Measurements from ENCODE around the gene C10orf120. TPM values are rescaled to one million over a fixed set of nuclear protein-coding genes. Genes with fewer than 3 reads are reported as not detected.

The C10orf120 gene
- total RNA-seq (2022) (not detected in 2 replicates), Bru-seq, nascent RNA (not detected), BruChase-seq, experiment 1, labeled RNA remaining after a 6-hour chase (not detected), BruChase-seq, experiment 2, labeled RNA remaining after a 2-hour chase (not detected)
- long read RNA-seq: 0 reads

- Mint-ChIP-seq H3K36me3 (ENCODE audit: insufficient read depth, unreplicated experiment) (no peaks in the 10 kb centered on the region), H3K27ac (ENCODE audit: unreplicated experiment) (no peak within 1 kb of the TSS), H3K4me3 (ENCODE audit: low read depth, unreplicated experiment) (no peak within 1 kb of the TSS), H3K9me3 (ENCODE audit: low read depth, unreplicated experiment) (no peaks in the 10 kb centered on the region), H3K4me1 (ENCODE audit: low read depth, unreplicated experiment) (no peaks in the 10 kb centered on the region), H3K27me3 (ENCODE audit: unreplicated experiment) (peaks cover 13% of the 10 kb centered on the region)
- TF ChIP-seq CTCF (IDR thresholded peaks at IDR 0.05; ENCODE audit: unreplicated experiment): no peak
- intact Hi-C loops (cut with micrococcal nuclease; ENCODE audit: unreplicated experiment): loop anchor here (5.0 to 10.0 kb wide), 2 partner anchors 258 to 425 kb away; partner anchors contain the start of gene BTBD16
- CTCF ChIA-PET: no interaction called here
- BruUV-seq (replicated peaks): no TSS peak
- no peak for DNase-seq
Measured at GRCh38 chr10:122699796-122700455, at the start of gene C10orf120. C10orf120 (minus strand) TSS chr10:122699846; CDS start chr10:122699790, 56 bp downstream.

- CTCF ChIA-PET: no interaction called here
- Mint-ChIP-seq H3K4me3 (ENCODE audit: low read depth, unreplicated experiment) (no peak overlapping the region), H3K27ac (ENCODE audit: unreplicated experiment) (no peak overlapping the region), H3K9me3 (ENCODE audit: low read depth, unreplicated experiment) (no peaks in the 10 kb centered on the region), H3K36me3 (ENCODE audit: insufficient read depth, unreplicated experiment) (no peaks in the 10 kb centered on the region), H3K4me1 (ENCODE audit: low read depth, unreplicated experiment) (no peaks in the 10 kb centered on the region), H3K27me3 (ENCODE audit: unreplicated experiment) (peaks cover 41% of the 10 kb centered on the region)
- BruUV-seq (replicated peaks): no TSS peak
- no peak for DNase-seq
- intact Hi-C loops (cut with micrococcal nuclease; ENCODE audit: unreplicated experiment): no loop called here
- TF ChIP-seq CTCF (IDR thresholded peaks at IDR 0.05; ENCODE audit: unreplicated experiment): no peak
Measured at GRCh38 chr10:122748496-122748895, 48.9 kb upstream of the C10orf120 start.

DNA sequence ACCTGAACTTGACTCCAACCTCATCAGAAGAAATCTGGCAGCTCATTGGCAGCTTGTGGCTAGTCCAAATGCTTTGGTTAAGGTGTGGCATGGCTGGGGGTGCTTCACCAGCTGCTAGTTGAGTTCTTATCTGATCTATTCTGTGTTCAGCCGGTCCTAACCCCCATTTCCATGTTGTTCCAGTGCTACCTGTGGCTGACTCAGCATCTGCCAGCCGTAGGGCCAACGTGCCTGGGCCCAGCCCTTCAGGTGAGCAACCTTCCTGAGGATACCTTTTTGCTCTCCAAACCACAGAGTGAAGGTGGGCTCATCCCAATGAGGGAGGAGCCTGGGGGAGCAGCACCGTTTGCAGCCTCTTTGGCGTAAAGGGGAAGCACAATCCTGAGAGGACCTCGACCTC lies 46.8 kb upstream of the C10orf120 start:
- TF ChIP-seq CTCF (IDR thresholded peaks at IDR 0.05; ENCODE audit: unreplicated experiment): no peak
- DNase-seq: no peak
- Mint-ChIP-seq H3K27ac (ENCODE audit: unreplicated experiment) (no peak overlapping the region), H3K36me3 (ENCODE audit: insufficient read depth, unreplicated experiment) (no peaks in the 10 kb centered on the region), H3K9me3 (ENCODE audit: low read depth, unreplicated experiment) (no peaks in the 10 kb centered on the region), H3K27me3 (ENCODE audit: unreplicated experiment) (peaks cover 56% of the 10 kb centered on the region), H3K4me3 (ENCODE audit: low read depth, unreplicated experiment) (no peak overlapping the region), H3K4me1 (ENCODE audit: low read depth, unreplicated experiment) (no peaks in the 10 kb centered on the region)
- intact Hi-C loops (cut with micrococcal nuclease; ENCODE audit: unreplicated experiment): no loop called here
- BruUV-seq (replicated peaks): no TSS peak
- CTCF ChIA-PET: no interaction called here

- Mint-ChIP-seq H3K4me1 (ENCODE audit: low read depth, unreplicated experiment) (no peaks in the 10 kb centered on the region), H3K9me3 (ENCODE audit: low read depth, unreplicated experiment) (no peaks in the 10 kb centered on the region), H3K36me3 (ENCODE audit: insufficient read depth, unreplicated experiment) (no peaks in the 10 kb centered on the region), H3K27me3 (ENCODE audit: unreplicated experiment) (peaks cover 48% of the 10 kb centered on the region), H3K4me3 (ENCODE audit: low read depth, unreplicated experiment) (no peak overlapping the region), H3K27ac (ENCODE audit: unreplicated experiment) (no peak overlapping the region)
- no peak for DNase-seq
- no TSS peak for BruUV-seq (replicated peaks)
- TF ChIP-seq CTCF (IDR thresholded peaks at IDR 0.05; ENCODE audit: unreplicated experiment): no peak
- intact Hi-C loops (cut with micrococcal nuclease; ENCODE audit: unreplicated experiment): no loop called here
- CTCF ChIA-PET: no interaction called here
Measured at GRCh38 chr10:122744257-122744656, 44.6 kb upstream of the C10orf120 start.

Measured in Calu3 (cell line).